ENCODE data around the gene CTR9. TPM values are rescaled to one million over a fixed set of nuclear protein-coding genes. Genes with fewer than 3 reads are reported as not detected.
"Not testable (repeated sequence)": the region's sequence is repeated elsewhere in the genome, so short reads cannot be mapped to it uniquely, and the experiment has no call there.

The CTR9 gene
- total and polyA plus RNA-seq, 5 experiments from 2014 or later, result 53.2 to 66.8 (median 58.2) TPM

DNA sequence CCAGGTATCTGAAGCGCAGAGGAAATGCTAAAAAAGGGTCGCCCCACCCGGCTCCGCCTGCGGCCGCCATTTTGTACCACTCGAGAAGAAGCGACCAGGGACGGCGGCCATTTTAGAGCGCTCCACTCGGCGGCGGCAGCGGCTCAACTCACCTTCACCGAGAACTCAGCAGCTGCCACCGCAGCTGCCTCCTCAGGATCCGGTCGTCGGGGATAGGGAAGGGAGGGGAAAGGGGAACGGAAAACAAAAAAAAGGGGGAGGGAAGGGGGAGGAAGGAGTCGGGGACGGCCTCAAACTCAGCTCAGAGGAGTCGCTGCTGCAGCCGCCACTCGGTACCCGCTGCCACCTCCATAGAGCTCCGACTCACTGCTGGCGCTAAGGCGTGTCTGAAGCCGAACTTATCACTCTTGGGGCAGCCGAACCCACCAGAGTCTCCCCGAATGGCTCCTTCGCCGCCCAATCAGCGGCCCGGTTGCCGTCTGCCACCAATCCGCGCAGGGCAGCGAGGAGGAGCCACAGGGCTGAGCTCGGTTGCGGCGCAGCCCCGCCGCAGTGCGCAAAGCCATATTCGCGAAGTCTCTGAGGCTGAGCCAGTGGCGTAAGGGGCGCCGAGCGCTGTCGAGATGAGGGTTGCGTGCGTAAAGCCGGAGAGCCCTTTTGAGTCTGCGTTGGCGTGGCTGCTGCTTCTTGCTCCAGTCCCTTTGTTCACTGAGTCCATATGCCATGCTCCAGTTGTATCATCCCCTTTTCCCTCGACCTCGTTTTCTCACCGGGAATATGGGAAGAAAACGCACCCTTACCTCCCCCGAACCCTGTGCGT is 57.7 kb downstream of the CTR9 start, which contains the start of gene EIF4G2:
TSS of gene EIF4G2 (minus strand) at position 374 of the 820 bp plus-strand sequence.
- Mint-ChIP-seq H3K4me1 (peaks cover 22 to 52% (median 43%) of the 10 kb centered on the region in 4 donors), H3K27ac (peak within 1 kb of the TSS; percentile 96 to 100 (median 99)), H3K27me3 (no peaks in the 10 kb centered on the region), H3K36me3 (peaks cover 7 to 42% (median 33%) of the 10 kb centered on the region in 3 donors), H3K9me3 (no peaks in the 10 kb centered on the region), H3K4me3 (peak within 1 kb of the TSS; percentile 94 to 99 (median 97))
- DNase-seq (peak; percentile 95 to 99 (median 98)), ATAC-seq (peak; percentile 88 to 91)
- POLR2A ChIA-PET, result interaction anchor here (0.6 to 9.6 kb wide), 39 partner anchors 10 to 1348 kb away, joined by 3 to 430 read pairs (median 8); partner anchors contain the start of genes CTR9, RNF141, USP47 and WEE1

DNA sequence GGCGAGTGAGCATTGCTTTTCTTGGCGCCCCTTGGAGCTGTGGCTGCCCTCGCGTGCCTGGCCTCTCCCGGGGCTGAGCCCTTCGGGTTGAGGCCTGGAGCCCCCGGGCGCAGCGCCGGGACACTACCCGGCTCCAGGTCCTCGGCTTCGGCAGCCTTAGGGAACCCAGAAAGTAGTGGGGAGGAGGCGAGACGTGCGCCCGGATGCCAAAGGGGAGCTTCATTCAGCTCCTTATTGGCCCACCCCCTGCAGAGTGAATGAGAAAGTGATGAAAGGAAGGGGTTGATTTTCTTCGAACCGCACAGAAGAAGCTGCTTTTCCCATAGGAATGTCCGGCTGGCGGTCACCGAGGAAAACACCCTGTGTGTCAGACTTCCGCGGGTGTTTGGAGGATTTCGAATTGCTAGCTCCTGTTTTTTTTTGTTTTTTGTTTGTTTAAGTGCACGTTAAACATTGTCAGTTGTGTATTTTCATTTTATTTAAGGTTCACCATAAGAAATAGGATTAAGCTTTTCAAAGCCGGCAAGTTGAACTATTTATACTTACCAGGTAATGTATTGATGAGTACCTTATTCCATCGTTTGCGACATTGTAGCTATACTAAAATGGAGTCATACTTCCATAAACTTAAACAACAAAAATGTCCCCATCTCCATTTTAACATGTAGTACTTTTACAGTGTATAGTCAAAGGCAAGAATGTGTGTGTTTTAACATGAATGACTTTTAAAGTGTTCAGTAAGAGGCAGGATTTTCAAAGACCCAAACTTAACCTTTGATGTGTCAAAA is 58.5 kb downstream of the CTR9 start:
- Mint-ChIP-seq H3K27ac (peak overlapping the region; percentile 96 to 100 (median 99)), H3K9me3 (no peaks in the 10 kb centered on the region), H3K4me1 (peaks cover 18 to 44% (median 36%) of the 10 kb centered on the region in 4 donors), H3K27me3 (no peaks in the 10 kb centered on the region), H3K36me3 (peaks cover 3 to 34% (median 27%) of the 10 kb centered on the region in 3 donors), H3K4me3 (peak overlapping the region; percentile 94 to 99 (median 97))
- POLR2A ChIA-PET, result interaction anchor here (0.6 to 9.6 kb wide), 37 partner anchors 9 to 1349 kb away, joined by 3 to 430 read pairs (median 9); partner anchors contain the start of genes CTR9, RNF141, USP47 and WEE1
- DNase-seq (peak in 4 of 10 donors; percentile 26 to 52 (median 32)), ATAC-seq (peak; percentile 11 to 19)

DNA sequence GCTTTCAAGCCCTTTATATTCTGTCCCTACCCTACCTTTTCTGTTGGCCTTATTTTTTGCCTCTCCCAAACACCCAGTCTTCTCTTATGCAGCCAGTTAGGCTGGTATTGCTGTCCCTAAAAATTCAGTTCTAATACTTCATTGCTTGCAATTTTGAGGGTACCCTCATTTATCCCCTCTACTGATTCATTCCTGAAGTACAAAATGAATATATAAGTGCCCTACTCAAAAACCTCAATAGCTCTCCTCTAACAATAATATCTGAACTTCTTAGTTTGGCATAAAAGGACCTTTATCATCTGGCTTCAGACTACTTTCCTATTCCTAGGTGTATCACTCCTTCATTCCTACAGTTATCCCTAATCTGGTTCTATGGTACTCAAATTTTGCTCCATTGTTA is 62.9 kb downstream of the CTR9 start:
- ATAC-seq, result no peak
- H3K27me3 Mint-ChIP-seq, result peaks cover 0 to 12% (median 7%) of the 10 kb centered on the region in 5 donors
- H3K4me3 Mint-ChIP-seq, result no peak overlapping the region
- no peak overlapping the region for H3K27ac Mint-ChIP-seq
- POLR2A ChIA-PET, result no interaction called here
- peaks cover 4 to 12% (median 9%) of the 10 kb centered on the region in 4 donors for H3K4me1 Mint-ChIP-seq
- H3K9me3 Mint-ChIP-seq, result no peaks in the 10 kb centered on the region
- peaks cover 0 to 2% (median 0%) of the 10 kb centered on the region in 3 donors for H3K36me3 Mint-ChIP-seq
- DNase-seq, result no peak

DNA sequence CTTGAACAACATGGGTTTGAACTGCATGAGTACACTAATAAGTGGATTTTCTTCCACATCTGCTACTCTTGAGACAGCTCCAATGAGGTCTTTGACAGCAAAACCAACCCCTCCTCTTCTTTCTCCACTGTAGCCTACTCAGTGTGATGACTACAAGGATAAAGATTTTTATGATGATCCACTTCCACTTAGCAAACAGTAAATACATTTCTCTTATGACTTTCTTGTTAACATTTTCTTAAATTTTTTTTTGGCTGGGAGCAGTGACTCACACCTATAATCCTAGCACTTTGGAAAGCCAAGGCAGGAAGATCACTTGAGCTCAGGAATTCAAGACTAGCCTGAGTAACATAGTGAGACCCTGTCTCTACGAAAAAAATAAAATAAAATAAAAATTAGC is 67.5 kb downstream of the CTR9 start:
- ATAC-seq, result no peak

DNA sequence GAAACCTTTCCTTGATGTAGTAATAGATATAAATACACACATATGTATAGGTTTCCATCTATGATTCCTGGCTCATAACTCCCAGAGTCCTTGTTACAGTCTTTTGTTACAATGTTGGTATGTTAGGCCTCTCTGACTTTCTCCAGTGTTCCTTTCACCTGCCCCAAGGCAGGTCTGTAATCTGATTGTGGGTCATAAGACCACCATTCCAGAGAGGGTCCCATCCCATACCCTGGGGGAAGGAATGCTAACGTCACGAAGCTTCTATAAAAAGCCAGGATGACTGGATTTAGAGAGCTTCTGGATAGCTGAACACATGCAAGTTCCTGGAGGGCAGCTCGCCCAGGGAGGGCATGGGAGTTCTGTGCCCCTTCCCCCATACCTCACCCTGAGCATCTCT is 71.4 kb downstream of the CTR9 start:
- POLR2A ChIA-PET, H3K4me3 Mint-ChIP-seq, H3K9me3 Mint-ChIP-seq, H3K27me3 Mint-ChIP-seq, DNase-seq, ATAC-seq: not testable (repeated sequence)
- peaks cover 4 to 12% (median 11%) of the 10 kb centered on the region in 3 donors for H3K36me3 Mint-ChIP-seq
- peaks cover 9 to 22% (median 13%) of the 10 kb centered on the region in 4 donors for H3K4me1 Mint-ChIP-seq
- H3K27ac Mint-ChIP-seq, result peak overlapping the region in 3 of 10 donors; percentile 71 to 82 (median 71)

More for the DNA sequence above, 67.5 kb downstream of the CTR9 start:
- H3K9me3 Mint-ChIP-seq, result no peaks in the 10 kb centered on the region
- H3K36me3 Mint-ChIP-seq, result peaks cover 0 to 12% (median 8%) of the 10 kb centered on the region in 3 donors
- H3K27ac Mint-ChIP-seq, result no peak overlapping the region
- POLR2A ChIA-PET, result interaction anchor here (0.6 to 5.5 kb wide), 2 partner anchors 10 to 20 kb away, joined by 6 to 25 read pairs; partner anchors contain the start of gene EIF4G2
- H3K4me3 Mint-ChIP-seq, result no peak overlapping the region
- DNase-seq, result no peak
- H3K4me1 Mint-ChIP-seq, result peaks cover 0 to 9% (median 4%) of the 10 kb centered on the region in 4 donors
- H3K27me3 Mint-ChIP-seq, result peaks cover 0 to 12% (median 7%) of the 10 kb centered on the region in 5 donors

DNA sequence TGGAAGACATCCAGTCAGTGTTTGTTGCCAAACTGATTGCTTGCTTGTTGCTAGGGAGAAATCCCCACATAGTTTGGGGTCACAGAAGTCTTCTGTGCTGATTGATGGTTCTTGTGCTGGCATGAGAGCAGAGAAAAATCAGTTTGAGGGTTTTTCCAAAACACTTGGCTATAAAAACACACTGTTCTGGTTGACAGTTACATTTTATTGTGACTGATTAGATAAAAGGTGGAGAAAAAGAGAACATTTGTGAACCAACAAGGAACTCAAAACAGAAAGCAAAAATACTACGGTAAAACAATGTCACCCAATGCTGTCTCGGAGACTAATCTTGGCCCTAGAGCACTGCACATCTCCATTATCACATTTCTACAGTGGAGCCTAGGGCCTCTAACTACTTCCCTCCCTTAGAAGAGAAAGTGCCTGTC is 72.1 kb downstream of the CTR9 start:
- Mint-ChIP-seq H3K27me3 (peaks cover 0 to 3% (median 0%) of the 10 kb centered on the region in 5 donors), H3K4me1 (peaks cover 9 to 22% (median 13%) of the 10 kb centered on the region in 4 donors), H3K27ac (peak overlapping the region in 8 of 10 donors; percentile 37 to 82 (median 71)), H3K4me3 (peak overlapping the region in 7 of 10 donors; percentile 2 to 46 (median 21)), H3K9me3 (no peaks in the 10 kb centered on the region), H3K36me3 (peaks cover 10 to 14% (median 11%) of the 10 kb centered on the region in 3 donors)
- DNase-seq (no peak), ATAC-seq (peak; percentile 35 to 50)
- POLR2A ChIA-PET, result interaction anchor here (3.5 kb wide), 1 partner anchor 14 kb away, joined by 20 read pairs; the partner anchor contains the start of gene EIF4G2

DNA sequence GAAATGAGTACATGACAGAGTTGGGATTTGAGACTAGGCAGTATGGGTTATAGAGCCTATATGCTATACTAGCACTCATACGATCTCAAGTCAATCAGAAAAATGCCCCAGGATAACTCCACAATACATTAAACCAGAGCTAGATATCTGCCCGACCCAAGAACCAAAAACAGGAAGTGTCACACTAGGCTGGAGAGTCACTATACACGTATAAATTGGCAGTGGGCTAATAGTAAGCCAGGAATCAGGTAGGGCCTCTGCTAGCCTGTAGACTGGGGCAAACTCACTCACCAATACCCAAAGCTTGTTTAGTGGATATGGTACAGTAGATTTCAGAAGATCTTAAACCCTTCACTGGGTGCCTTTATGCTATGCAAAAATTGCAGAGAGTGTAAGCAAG is 73.8 kb downstream of the CTR9 start:
- H3K36me3 Mint-ChIP-seq, result peaks cover 10 to 14% (median 11%) of the 10 kb centered on the region in 3 donors
- H3K27ac Mint-ChIP-seq, result peak overlapping the region in 7 of 10 donors; percentile 1 to 77 (median 40)
- DNase-seq (no peak), ATAC-seq (peak in 1 of 2 donors; percentile 73)
- peak overlapping the region in 6 of 10 donors; percentile 0 to 38 (median 14) for H3K4me3 Mint-ChIP-seq
- H3K27me3 Mint-ChIP-seq, result peaks cover 0 to 3% (median 0%) of the 10 kb centered on the region in 5 donors
- POLR2A ChIA-PET, result interaction anchor here (0.8 to 3.5 kb wide), 6 partner anchors 8 to 1308 kb away, joined by 3 to 20 read pairs (median 4); partner anchors contain the start of genes EIF4G2 and ZBED5
- H3K9me3 Mint-ChIP-seq, result no peaks in the 10 kb centered on the region
- peaks cover 9 to 22% (median 13%) of the 10 kb centered on the region in 4 donors for H3K4me1 Mint-ChIP-seq

DNA sequence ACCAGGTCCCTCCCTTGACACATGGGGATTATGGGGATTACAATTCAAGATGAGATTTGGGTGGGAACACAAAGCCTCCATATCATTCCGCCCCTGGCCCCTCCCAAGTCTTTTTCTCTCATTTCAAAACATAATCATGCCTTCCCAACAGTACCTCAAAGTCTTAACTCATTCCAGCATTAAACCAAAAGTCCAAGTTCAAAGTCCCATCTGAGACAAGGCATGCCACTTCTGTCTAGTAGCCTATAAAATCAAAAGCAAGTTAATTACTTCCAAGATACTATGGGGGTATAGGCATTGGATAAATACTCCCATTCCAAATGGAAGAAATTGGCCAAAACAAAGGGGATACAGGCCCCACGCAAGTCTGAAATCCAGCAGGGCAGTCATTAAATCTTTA is 77.4 kb downstream of the CTR9 start:
- POLR2A ChIA-PET, result interaction anchor here (2.7 kb wide), 1 partner anchor 20 kb away, joined by 9 read pairs; the partner anchor contains the start of gene EIF4G2
- Mint-ChIP-seq H3K36me3 (peaks cover 3 to 10% (median 4%) of the 10 kb centered on the region in 3 donors), H3K4me3 (no peak overlapping the region), H3K27me3 (peaks cover 0 to 3% (median 0%) of the 10 kb centered on the region in 5 donors), H3K4me1 (peaks cover 8 to 15% (median 10%) of the 10 kb centered on the region in 4 donors), H3K27ac (no peak overlapping the region), H3K9me3 (no peaks in the 10 kb centered on the region)
- ATAC-seq (no peak), DNase-seq (no peak)

DNA sequence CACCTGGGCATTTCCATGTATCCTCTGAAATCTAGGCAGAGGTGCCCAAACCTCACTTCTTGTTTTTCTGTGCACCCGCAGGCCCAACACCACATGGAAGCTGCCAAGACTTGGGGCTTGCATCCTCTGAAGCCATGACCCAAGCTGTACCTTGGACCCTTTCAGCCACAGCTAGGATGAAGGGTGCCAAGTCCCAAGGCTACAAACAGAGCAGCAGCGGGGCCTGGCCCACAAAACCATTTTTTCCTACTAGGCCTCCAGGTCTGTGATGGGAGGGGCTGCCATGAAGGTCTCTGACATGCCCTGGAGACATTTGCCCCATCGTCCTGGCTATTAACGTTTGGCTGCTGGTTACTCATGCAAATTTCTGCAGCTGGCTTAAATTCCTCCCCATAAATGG is 78.1 kb downstream of the CTR9 start:
- Mint-ChIP-seq H3K27ac (no peak overlapping the region), H3K27me3 (peaks cover 0 to 3% (median 0%) of the 10 kb centered on the region in 5 donors), H3K36me3 (peaks cover 0 to 10% (median 2%) of the 10 kb centered on the region in 3 donors), H3K4me1 (peaks cover 7 to 9% (median 8%) of the 10 kb centered on the region in 4 donors), H3K9me3 (no peaks in the 10 kb centered on the region), H3K4me3 (no peak overlapping the region)
- POLR2A ChIA-PET, result interaction anchor here (0.7 to 2.7 kb wide), 2 partner anchors 21 to 1395 kb away, joined by 3 to 9 read pairs; partner anchors contain the start of gene EIF4G2
- no peak for ATAC-seq
- no peak for DNase-seq
